GM19397 (cell line): Measurements from ENCODE around the gene SVBP.
"Not testable (repeated sequence)": the region's sequence is repeated elsewhere in the genome, so short reads cannot be mapped to it uniquely, and the experiment has no call there.

ENCODE experiments used
- ATAC-seq: cut with Tn5 transposase; IDR thresholded peaks from one replicate; pipeline ENCODE4 v1.9.1; 2021; ENCODE audit warnings: mild to moderate bottlenecking, moderate library complexity; ENCODE audit not compliant: unreplicated experiment

Gene SVBP, protein sequence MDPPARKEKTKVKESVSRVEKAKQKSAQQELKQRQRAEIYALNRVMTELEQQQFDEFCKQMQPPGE

GRCh38 chr1:42816585-42817439 is at the start of gene SVBP, which contains the start of gene ERMAP:
SVBP (minus strand) TSS chr1:42817397; CDS start chr1:42816544, 853 bp downstream.
ERMAP (plus strand) TSS chr1:42817122; CDS start chr1:42830449, 13,327 bp downstream.
- ATAC-seq = peak; percentile 80

- no peak for ATAC-seq
These were observed 49.4 kb upstream of the SVBP start for GRCh38 chr1:42866549-42866948.

DNA sequence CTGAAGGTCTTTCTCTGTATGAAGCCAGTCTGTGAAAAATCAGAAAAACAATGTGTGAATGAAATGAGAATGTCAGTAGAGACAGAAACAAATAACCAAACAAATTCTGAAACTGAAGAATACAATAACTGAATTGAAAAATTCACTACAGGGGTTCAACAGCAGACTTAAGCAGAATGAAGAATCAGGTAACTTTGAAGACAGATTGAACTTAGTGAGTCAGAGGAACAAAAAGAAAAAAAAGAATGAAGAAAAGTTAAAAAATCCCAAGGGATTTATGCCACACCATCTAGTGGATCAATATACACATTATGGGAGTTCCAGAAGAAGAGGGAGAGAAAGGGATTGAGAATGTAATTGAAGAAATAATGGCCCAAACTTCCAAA is 43.8 kb upstream of the SVBP start:
- no peak for ATAC-seq

DNA sequence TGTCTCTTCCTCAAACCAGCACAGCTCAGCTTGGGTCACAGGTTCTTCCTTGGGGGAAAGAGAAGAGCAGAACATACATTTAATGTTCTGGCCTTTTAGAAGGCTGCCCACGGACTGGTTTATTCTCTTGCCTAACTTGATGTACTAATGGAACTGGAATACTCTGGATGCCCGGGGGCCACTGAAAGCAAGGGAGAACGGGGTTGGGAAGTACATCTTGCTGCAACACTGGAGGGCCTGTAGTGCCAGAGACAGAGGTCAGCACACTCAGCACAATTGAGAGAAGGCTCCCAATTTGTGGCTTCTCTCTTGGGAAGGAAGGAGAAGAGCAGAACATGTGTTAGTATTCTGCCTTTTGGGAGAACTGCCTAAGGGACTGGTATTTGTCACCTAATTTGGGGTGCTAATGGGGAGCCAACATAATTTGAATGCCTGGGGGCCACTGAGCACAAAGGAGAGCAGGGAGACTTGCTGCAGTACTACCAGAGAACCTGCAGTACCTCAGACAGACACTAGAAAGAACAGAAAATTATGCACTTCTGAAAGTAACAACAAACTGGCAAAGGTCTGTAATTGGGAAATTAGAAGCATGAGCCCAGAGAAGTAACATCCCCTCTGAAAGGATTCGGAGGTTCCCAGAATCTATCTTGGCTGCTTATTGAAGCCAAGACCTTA is 43.3 kb upstream of the SVBP start:
- no peak for ATAC-seq

DNA sequence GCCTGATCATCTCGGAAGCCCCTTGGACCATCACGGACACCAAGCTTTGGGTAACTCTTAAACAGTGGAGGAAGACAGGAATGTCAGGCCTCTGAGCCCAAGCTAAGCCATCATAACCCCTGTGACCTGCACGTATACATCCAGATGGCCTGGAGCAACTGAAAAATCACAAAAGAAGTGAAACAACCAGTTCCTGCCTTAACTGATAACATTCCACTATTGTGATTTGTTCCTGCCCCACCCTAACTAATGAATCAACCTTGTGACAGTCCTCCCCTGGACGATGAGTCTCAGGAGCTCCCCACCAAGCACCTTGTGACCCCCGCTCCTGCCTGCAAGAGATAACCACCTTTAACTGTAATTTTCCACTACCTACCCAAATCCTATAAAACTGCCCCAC is 42.2 kb upstream of the SVBP start:
- not testable (repeated sequence) for ATAC-seq

DNA sequence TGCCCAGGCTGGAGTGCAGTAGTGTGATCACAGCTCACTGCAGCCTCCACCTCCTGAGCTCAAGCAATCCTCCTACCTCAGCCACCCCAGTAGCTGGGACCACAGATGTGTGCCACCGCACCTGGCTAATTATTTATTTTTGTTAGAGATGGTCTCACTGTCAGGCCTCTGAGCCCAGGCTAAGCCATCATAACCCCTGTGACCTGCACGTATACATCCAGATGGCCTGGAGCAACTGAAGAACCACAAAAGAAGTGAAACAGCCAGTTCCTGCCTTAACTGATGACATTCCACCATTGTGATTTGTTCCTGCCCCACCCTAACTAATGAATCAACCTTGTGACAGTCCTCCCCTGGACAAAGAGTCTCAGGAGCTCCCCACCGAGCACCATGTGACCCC is 39.4 kb upstream of the SVBP start:
- not testable (repeated sequence) for ATAC-seq

GRCh38 chr1:42853116-42853884 is 36.1 kb upstream of the SVBP start:
- no peak for ATAC-seq

DNA sequence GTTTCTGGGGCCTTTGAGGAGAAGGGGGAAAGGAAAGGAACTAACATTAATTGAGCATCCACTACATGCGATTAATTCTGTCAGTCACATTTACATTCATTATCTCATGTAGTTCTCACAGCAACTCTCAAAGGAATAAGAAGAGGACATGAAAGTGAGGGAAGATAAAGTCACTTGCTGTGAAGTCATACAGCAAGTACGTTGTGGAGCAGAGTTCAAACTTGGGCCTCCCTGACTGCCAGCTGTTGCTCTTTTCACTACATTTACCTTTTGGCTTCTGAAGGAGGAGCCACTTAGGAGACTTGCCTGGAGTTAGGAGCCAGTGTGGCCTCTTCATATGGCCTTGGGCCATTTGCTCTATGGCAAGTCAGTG is 35.4 kb upstream of the SVBP start:
- no peak for ATAC-seq

- no peak for ATAC-seq
These were observed 34.9 kb upstream of the SVBP start for GRCh38 chr1:42851960-42852607.

DNA sequence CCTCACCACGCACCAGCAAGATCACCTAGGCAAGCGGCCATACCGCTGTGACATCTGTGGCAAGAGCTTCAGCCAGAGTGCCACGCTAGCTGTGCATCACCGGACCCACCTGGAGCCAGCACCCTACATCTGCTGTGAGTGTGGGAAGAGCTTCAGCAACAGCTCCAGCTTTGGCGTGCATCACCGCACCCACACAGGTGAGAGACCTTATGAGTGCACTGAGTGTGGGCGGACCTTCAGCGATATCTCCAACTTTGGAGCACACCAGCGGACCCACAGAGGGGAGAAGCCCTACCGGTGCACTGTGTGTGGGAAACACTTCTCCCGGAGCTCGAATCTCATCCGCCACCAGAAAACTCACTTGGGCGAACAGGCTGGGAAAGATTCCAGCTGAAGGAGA is 34.2 kb upstream of the SVBP start:
- ATAC-seq = no peak

- ATAC-seq = no peak
These were observed 32.7 kb upstream of the SVBP start for GRCh38 chr1:42849944-42850343.

DNA sequence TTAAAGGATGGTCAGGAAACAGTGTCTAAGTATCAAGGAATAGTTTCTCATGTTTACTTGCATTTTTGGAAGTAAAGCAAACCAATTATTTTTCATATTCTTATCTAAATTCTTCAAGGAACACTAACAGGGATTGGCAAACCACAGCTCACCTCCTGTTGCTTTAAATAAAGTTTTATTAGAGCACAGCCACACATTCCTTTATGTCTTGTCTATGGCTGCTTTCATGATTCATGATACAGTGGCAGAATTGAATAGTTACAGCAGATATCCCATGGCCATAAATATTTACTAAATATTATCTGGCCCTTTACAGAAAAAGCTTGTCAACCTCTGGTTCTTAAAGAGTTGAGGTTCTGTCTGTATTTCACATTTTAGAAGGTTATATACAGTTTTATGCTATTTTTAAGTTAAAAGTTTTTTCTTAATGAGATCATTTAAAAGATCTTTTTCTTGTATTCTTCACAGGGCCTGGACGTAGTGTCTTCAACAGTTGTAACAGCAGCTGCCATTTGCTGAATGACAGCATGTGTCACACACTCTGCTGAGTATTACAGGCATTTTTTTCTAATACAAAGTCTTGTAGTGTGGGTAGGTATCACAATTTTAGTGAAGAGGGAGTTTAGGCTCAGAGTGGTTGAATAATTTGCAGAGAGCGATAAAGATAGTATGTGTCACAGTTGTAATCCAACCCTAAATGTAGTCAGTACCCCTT is 31.8 kb upstream of the SVBP start:
- no peak for ATAC-seq

GRCh38 chr1:42847721-42848460 is 30.7 kb upstream of the SVBP start:
- no peak for ATAC-seq

GRCh38 chr1:42847111-42847595 is 30.0 kb upstream of the SVBP start:
- ATAC-seq = no peak

- peak; percentile 88 for ATAC-seq
These were observed 29.3 kb upstream of the SVBP start, which contains the start of gene ZNF691 for GRCh38 chr1:42846257-42847110. ZNF691 (plus strand) TSS chr1:42846613; CDS start chr1:42849659, 3,046 bp downstream.

DNA sequence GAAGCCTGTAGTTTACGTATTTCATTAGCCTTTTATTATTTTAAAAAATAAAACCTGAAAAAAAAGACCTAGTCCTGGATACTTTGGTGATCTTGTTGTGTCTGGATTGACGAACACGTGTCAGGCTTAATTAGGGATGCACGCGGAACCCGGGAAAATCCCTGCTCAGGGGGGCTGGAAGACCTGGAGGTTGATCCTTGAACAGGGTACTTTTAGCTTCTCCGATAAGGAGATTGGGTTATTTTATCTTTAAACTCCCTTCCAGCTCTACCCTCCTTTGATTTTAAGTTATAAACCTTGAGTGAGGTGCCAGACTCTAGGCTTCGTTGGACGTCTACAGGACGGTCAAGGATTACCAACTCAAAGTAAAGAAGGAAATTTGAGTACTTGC is 28.7 kb upstream of the SVBP start:
- ATAC-seq = peak; percentile 12

- no peak for ATAC-seq
These were observed 28.0 kb upstream of the SVBP start for GRCh38 chr1:42845193-42845592.

- ATAC-seq = no peak
These were observed 27.5 kb upstream of the SVBP start for GRCh38 chr1:42844592-42845140.
